Naive B cell (primary cell): ENCODE data around the gene WDR37. TPM values are rescaled to one million over a fixed set of nuclear protein-coding genes. Genes with fewer than 3 reads are reported as not detected.
"Not testable (repeated sequence)": the region's sequence is repeated elsewhere in the genome, so short reads cannot be mapped to it uniquely, and the experiment has no call there.

Experiments used
- ATAC-seq, 2 donors: fragments of 150-1000 bp; cut with Tn5 transposase; 2 replicates each; pipeline ENCODE4 v1.10.0; 2021; ENCODE audit warnings: low read depth in 2 of 2, mild to moderate bottlenecking in 2 of 2, moderate library complexity in 2 of 2
- DNase-seq: peaks from one replicate; pipeline ENCODE4 v3.0.0; 2022
- H3K27ac Mint-ChIP-seq, 6 donors: one replicate each; pipeline ENCODE4 v1.8.0; 2020 to 2022; ENCODE audit warnings: mild to moderate bottlenecking in 6 of 6, mixed read lengths in 6 of 6, moderate library complexity in 5 of 6, inconsistent platforms in 2 of 6
- H3K27me3 Mint-ChIP-seq, 3 donors: one replicate each; pipeline ENCODE4 v1.8.0; 2021 to 2022; ENCODE audit warnings: mixed read lengths in 3 of 3, mild to moderate bottlenecking in 1 of 3
- H3K36me3 Mint-ChIP-seq, 2 donors: one replicate each; pipeline ENCODE4 v1.8.0; 2020 to 2022; ENCODE audit warnings: mixed read lengths in 2 of 2, inconsistent platforms in 1 of 2, mild to moderate bottlenecking in 1 of 2
- H3K4me1 Mint-ChIP-seq, 3 donors: one replicate each; pipeline ENCODE4 v1.8.0; 2020 to 2022; ENCODE audit warnings: mixed read lengths in 3 of 3, inconsistent platforms in 1 of 3, mild to moderate bottlenecking in 1 of 3, moderate library complexity in 1 of 3
- H3K4me3 Mint-ChIP-seq, 8 donors: one replicate each; pipeline ENCODE4 v1.8.0; 2020 to 2022; ENCODE audit warnings: mild to moderate bottlenecking in 8 of 8, mixed read lengths in 8 of 8, moderate library complexity in 8 of 8, inconsistent platforms in 2 of 8
- H3K9me3 Mint-ChIP-seq, 7 donors: one replicate each; pipeline ENCODE4 v1.8.0; 2020 to 2022; ENCODE audit warnings: mixed read lengths in 7 of 7, mild to moderate bottlenecking in 5 of 7, inconsistent platforms in 2 of 7, moderate library complexity in 1 of 7
- polyA plus RNA-seq, 6 donors: library from polyadenylated mRNA; unstranded; fragments of 300-500 nt; fragmentation: Illumina TruSeq; gene quantifications; one replicate each; pipeline ENCODE4 v1.2.3, GENCODE V29; 2021; ENCODE audit warnings: low read depth in 6 of 6

The WDR37 gene
- polyA plus RNA-seq, 6 donors from 2014 or later, result 7.9 to 14.9 (median 11.5) TPM

DNA sequence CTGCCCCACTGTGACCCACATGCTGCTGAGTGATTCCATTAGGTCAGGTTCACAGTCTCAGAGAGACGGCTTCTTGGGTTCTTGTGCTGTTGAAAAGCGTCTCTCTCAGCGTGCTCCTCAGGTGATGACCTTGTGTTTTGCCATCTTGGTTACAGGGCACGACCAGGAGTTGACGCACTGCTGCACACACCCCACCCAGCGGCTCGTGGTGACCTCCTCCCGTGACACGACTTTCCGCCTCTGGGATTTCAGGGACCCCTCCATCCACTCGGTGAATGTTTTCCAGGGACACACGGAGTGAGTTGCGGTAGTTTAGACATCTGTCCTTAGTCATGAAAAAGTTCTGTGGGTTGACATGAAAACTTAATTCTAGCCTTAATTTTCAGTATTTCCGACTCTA lies 48.8 kb downstream of the WDR37 start:
- ATAC-seq (no peak), DNase-seq (no peak)
- Mint-ChIP-seq H3K36me3 (peaks cover 42 to 66% of the 10 kb centered on the region in 2 donors), H3K27me3 (no peaks in the 10 kb centered on the region), H3K27ac (peak overlapping the region in 1 of 6 donors; percentile 80), H3K9me3 (no peaks in the 10 kb centered on the region), H3K4me3 (no peak overlapping the region), H3K4me1 (peaks cover 10 to 26% (median 11%) of the 10 kb centered on the region in 3 donors)

DNA sequence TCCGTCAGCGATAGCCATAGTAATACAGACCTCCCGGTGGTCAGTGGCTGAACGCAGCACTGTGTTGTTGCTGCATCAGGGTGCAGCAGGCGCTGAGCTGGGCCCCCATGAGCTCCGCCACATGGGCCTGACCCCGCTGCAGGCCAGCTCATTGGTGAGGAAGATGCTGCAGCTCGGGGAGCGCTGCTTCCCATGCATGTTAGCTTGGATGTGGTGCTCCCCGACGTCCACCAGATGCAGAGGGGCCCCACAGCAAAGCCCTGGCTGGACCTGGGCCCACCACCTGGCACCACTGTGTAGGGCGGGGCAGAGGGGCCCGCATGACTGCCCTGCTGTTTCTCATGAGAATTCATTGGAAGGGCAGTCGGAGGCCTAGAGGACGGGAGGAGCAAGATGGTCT lies 50.8 kb downstream of the WDR37 start:
- Mint-ChIP-seq H3K36me3 (peaks cover 41 to 60% of the 10 kb centered on the region in 2 donors), H3K9me3 (no peaks in the 10 kb centered on the region), H3K4me1 (peaks cover 7 to 19% (median 8%) of the 10 kb centered on the region in 3 donors), H3K4me3 (no peak overlapping the region), H3K27ac (no peak overlapping the region), H3K27me3 (no peaks in the 10 kb centered on the region)
- DNase-seq (no peak), ATAC-seq (no peak)

DNA sequence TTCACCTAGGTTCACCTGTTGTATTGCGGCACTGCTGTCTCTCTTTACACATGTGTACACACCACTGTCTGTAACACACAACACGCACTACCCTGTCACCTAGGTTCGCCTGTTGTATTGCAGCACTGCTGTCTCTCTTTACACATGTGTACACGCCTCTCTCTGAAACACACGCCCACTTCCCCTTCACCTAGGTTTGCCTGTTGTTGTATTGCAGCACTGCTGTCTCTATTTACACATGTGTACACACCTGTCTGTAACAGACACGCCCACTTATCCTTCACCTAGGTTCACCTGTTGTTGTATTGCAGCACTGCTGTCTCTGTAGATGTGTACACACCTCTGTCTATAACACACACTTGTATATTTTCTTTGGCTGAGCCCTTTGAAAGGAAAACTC lies 51.5 kb downstream of the WDR37 start:
- Mint-ChIP-seq H3K27me3 (no peaks in the 10 kb centered on the region), H3K27ac (peak overlapping the region in 1 of 6 donors; percentile 84), H3K36me3 (peaks cover 46 to 65% of the 10 kb centered on the region in 2 donors), H3K9me3 (no peaks in the 10 kb centered on the region), H3K4me1 (peaks cover 7 to 20% (median 8%) of the 10 kb centered on the region in 3 donors), H3K4me3 (no peak overlapping the region)
- DNase-seq, result no peak
- ATAC-seq, result no peak

DNA sequence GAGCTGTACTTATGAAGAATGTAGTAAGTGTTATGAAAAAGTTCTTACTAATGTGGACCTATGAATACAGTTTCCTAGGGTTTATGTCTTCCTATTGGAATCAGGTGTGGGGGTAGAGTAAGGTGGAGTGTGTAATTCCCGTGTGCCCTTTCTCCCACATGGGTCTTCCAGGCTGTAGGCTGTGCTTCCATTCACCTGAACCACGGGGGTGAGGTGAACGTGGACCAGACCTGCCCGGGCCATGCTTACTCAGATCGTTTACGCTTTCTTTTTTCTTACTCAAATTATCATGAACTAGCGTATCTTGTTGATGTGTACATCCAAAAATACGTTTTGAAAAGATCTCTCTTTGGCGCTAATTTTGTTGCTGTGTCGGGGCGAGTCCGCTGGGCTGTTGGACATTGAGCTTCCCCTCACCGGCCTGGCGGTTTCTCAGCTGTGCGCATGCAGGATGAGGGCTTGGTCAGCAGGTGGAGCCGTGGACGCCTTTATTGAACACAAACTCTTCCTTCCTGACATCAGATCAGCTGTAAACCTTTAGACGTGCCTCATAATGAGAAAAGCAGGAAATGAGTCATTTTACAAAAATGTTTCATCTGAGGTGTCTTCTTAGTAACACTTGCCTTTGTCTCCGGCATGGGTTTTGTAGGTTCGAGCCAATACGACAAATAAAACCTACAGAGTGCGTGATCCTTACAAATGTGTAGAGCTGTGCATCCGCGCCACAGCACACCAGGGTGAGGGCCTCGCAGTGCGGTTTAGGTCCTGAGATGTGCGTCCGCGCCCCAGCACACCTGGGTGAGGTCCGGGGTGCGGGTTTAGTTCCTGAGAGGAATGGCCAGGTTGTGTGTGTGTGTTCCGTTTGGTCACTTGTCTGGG lies 53.8 kb downstream of the WDR37 start:
- peak; percentile 17 for DNase-seq
- H3K4me3 Mint-ChIP-seq, result no peak overlapping the region

DNA sequence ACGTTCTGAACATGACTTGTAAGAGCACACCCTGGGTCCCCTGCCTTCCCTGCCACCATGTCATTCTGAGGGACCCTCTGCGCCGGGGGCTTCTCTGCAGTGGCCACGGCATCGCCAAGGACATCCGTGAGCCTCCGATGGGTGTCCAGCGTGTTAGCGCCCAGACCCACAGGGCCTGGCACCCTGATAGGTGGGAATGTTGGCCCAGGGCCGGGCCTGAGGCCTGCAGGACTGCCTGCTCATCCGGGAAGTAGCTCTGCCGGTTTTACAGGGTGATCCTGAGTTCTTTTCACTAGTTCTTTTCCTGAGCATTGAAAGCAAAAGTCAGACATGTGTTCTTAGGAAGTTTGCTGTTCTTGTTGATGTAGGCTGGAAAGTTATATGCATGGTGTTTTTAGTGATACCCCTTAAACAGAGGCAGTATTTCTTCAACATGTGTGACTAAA lies 54.5 kb downstream of the WDR37 start:
- H3K36me3 Mint-ChIP-seq, result peaks cover 43 to 49% of the 10 kb centered on the region in 2 donors
- DNase-seq, result no peak
- H3K4me1 Mint-ChIP-seq, result peaks cover 7 to 17% (median 13%) of the 10 kb centered on the region in 3 donors

More for the DNA sequence above, 53.8 kb downstream of the WDR37 start:
- H3K27me3 Mint-ChIP-seq, result no peaks in the 10 kb centered on the region
- H3K36me3 Mint-ChIP-seq, result peaks cover 48 to 53% of the 10 kb centered on the region in 2 donors
- peak in 1 of 2 donors; percentile 21 for ATAC-seq
- peak overlapping the region in 2 of 6 donors; percentile 81 to 84 for H3K27ac Mint-ChIP-seq
- H3K9me3 Mint-ChIP-seq, result no peaks in the 10 kb centered on the region
- H3K4me1 Mint-ChIP-seq, result peaks cover 7 to 17% (median 13%) of the 10 kb centered on the region in 3 donors

DNA sequence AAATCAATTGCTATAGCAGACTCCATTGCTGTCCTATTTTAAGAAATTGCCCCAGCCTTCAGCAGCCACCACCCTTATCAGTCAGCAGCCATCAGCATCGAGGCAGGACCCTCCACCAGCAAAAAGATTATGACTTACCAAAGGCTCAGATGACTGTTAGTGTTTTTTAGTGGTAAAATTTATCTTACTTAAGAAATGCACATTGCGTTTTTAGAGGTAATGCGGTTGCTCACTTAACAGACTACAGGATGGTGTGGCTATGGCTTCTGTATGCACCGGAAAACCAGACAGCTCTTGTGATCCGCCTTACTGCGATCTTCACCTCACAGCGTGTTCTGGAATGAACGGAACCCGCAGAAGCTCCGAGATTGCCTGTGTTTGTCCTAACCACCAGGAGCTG lies 58.1 kb downstream of the WDR37 start:
- ATAC-seq (no peak), DNase-seq (no peak)
- Mint-ChIP-seq H3K27me3 (no peaks in the 10 kb centered on the region), H3K9me3 (no peaks in the 10 kb centered on the region), H3K4me3 (no peak overlapping the region), H3K36me3 (peaks cover 29 to 32% of the 10 kb centered on the region in 2 donors), H3K27ac (peak overlapping the region in 1 of 6 donors; percentile 85), H3K4me1 (peaks cover 7 to 13% (median 8%) of the 10 kb centered on the region in 3 donors)

More for the DNA sequence above, 54.5 kb downstream of the WDR37 start:
- no peaks in the 10 kb centered on the region for H3K27me3 Mint-ChIP-seq
- ATAC-seq, result no peak
- H3K27ac Mint-ChIP-seq, result peak overlapping the region in 1 of 6 donors; percentile 69
- H3K9me3 Mint-ChIP-seq, result no peaks in the 10 kb centered on the region
- H3K4me3 Mint-ChIP-seq, result no peak overlapping the region

DNA sequence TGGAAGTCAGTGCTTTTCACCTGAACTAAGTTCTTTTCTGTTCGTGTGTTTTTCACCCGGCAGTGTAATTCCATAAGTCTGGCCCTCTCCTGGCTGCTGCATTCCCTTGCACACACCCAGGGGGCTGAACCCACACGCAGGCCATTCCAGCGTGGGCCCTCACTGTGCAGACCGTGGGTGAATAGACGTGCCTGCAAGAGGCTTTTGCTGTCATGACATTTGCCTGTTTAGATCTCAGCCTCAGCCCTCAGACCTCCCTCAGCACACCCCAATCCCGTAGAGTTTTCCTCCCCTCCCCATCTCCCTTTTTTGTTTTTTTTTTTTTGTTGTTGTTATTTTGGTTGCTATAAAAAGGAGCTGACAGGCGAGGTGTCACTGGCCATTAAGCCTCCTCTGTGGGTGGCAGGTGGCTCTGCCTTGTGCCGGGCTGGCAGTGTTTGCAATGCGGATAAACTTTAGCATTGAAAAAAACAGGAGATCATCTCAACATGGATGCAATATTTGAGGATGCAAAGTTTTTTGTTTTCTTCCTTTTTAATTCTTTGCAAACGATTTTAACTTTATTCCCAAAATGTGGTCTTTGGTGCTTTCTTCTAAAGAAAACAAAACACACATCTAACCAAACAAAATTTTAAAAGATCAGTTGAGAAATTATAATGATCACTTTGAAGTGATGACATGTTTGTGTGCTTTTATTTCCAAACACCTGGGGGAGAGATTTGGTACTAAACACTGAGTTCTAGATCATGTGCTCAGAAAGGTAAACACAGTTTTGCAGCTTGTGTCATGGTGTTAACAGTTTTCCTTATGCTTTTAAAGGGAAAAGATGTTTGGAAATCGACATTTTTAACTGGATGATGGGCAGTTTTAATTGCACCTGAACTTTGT lies 58.8 kb downstream of the WDR37 start:
- H3K27ac Mint-ChIP-seq, result no peak overlapping the region

DNA sequence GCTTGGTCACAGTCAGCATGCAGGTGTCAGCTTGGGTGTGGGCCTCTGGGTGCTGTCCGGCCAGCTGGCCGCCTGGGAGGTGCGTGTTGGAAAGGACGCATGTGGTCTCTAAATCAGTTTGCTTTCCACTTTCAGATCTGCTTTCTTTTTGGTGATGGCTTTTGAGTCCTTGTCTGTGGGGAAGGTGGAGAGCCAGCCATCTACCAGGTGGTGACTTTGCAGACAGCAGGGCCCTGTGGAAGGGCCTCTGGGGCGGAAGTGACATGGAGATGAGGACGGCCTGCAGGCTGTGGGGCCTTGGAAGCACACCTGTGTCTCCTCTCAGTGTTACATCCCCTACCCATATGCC lies 59.4 kb downstream of the WDR37 start:
- H3K4me1 Mint-ChIP-seq, result peaks cover 0 to 5% (median 4%) of the 10 kb centered on the region in 3 donors
- no peak for DNase-seq
- H3K27me3 Mint-ChIP-seq, result no peaks in the 10 kb centered on the region
- ATAC-seq, result no peak
- H3K9me3 Mint-ChIP-seq, result no peaks in the 10 kb centered on the region
- H3K36me3 Mint-ChIP-seq, result peaks cover 20 to 25% of the 10 kb centered on the region in 2 donors
- H3K27ac Mint-ChIP-seq, result no peak overlapping the region
- no peak overlapping the region for H3K4me3 Mint-ChIP-seq

More for the DNA sequence above, 58.8 kb downstream of the WDR37 start:
- Mint-ChIP-seq H3K36me3 (peaks cover 26 to 29% of the 10 kb centered on the region in 2 donors), H3K4me3 (no peak overlapping the region), H3K4me1 (peaks cover 2 to 9% (median 7%) of the 10 kb centered on the region in 3 donors), H3K9me3 (no peaks in the 10 kb centered on the region), H3K27me3 (no peaks in the 10 kb centered on the region)
- no peak for ATAC-seq
- DNase-seq, result no peak

DNA sequence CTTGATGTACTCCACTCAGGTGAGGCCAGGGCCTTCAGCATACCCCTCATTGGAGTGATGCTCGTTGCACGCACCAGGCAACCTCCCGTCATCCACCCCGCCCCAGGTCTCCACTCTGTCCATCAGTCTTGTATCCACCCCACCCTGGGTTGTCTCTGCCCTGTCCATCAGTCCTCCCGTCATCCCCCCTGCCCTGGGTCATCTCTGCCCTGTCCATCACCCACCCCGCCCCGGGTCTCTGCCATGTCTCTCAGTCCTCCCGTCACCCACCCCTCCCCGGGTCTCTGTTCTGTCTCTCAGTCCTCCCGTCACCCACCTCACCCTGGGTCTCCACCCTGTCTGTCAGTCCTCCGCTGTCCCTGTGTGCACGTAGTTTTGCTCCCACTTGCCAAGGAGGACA lies 59.9 kb downstream of the WDR37 start:
- H3K4me3 Mint-ChIP-seq, result no peak overlapping the region
- DNase-seq (no peak), ATAC-seq (no peak)
- no peaks in the 10 kb centered on the region for H3K9me3 Mint-ChIP-seq
- peaks cover 0 to 5% (median 4%) of the 10 kb centered on the region in 3 donors for H3K4me1 Mint-ChIP-seq
- H3K36me3 Mint-ChIP-seq, result peaks cover 20 to 25% of the 10 kb centered on the region in 2 donors
- no peaks in the 10 kb centered on the region for H3K27me3 Mint-ChIP-seq
- H3K27ac Mint-ChIP-seq, result peak overlapping the region in 1 of 6 donors; percentile 78

DNA sequence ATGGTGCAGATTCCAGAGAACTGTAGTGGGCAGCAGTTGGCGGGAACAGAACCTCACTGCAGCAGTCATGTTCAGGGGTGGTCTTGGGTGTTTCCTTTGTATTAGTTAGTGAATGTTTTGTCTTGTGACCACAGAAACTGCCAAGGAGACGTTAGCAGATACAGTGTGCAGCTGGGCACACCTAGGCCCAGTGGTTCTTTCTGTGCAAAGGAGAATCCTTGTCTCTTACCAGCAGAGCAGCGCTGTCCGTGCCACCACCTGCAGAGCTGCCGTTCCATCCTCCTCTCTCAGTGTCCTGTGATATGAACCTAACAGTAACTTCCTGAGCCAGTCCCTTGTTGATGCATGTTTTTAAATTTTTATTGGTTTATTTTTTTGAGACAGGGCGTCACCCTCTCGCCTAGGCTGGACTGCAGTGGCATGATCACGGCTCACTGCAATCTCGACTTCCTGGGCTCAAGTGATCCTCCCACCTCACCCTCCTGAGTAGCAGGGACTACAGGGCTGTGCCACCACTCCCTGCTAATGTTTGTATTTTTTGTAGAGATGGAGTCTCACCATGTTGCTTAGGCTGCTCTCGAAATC lies 60.6 kb downstream of the WDR37 start:
- peaks cover 0 to 5% (median 4%) of the 10 kb centered on the region in 3 donors for H3K4me1 Mint-ChIP-seq
- no peaks in the 10 kb centered on the region for H3K9me3 Mint-ChIP-seq
- DNase-seq, result no peak
- H3K27ac Mint-ChIP-seq, result no peak overlapping the region
- H3K36me3 Mint-ChIP-seq, result peaks cover 19 to 26% of the 10 kb centered on the region in 2 donors
- no peaks in the 10 kb centered on the region for H3K27me3 Mint-ChIP-seq
- ATAC-seq, result no peak
- H3K4me3 Mint-ChIP-seq, result peak overlapping the region in 1 of 8 donors; percentile 20

DNA sequence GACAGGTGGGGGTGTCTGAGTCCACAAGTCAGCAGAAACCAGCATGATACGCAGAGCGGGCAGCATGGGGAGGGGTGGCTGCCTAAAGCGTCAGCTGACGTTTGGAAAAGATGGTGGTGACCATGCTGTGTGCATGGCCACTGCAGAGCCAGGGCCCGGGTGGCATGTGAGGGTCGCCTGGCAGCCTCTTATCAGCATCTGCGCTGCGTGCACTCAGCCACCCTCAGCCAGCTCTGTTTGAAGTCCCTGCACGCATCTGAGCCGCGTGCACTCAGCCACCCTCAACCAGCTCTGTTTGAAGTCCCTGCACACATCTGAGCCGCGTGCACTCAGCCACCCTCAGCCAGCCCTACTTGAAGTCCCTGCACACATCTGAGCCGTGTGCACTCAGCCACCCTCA lies 61.5 kb downstream of the WDR37 start:
- Mint-ChIP-seq H3K4me1 (peaks cover 0 to 5% (median 1%) of the 10 kb centered on the region in 3 donors), H3K9me3 (no peaks in the 10 kb centered on the region), H3K4me3 (no peak overlapping the region), H3K36me3 (peaks cover 10 to 23% of the 10 kb centered on the region in 2 donors), H3K27me3 (no peaks in the 10 kb centered on the region), H3K27ac (no peak overlapping the region)
- no peak for ATAC-seq
- DNase-seq, result no peak

DNA sequence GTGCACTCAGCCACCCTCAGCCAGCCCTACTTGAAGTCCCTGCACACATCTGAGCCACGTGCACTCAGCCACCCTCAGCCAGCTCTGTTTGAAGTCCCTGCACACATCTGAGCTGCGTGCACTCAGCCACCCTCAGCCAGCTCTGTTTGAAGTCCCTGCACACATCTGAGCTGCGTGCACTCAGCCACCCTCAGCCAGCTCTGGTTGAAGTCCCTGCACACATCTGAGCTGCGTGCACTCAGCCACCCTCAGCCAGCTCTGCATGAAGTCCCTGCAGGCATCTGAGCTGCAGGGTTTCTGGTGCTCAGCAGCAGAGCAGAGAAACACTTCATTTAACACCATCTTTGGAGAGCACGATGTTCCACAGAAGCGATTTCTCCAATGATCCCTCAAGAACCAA lies 62.1 kb downstream of the WDR37 start:
- ATAC-seq, H3K27ac Mint-ChIP-seq, H3K27me3 Mint-ChIP-seq, H3K4me1 Mint-ChIP-seq, H3K4me3 Mint-ChIP-seq, H3K9me3 Mint-ChIP-seq, DNase-seq: not testable (repeated sequence)
- H3K36me3 Mint-ChIP-seq, result peaks cover 9 to 23% of the 10 kb centered on the region in 2 donors

DNA sequence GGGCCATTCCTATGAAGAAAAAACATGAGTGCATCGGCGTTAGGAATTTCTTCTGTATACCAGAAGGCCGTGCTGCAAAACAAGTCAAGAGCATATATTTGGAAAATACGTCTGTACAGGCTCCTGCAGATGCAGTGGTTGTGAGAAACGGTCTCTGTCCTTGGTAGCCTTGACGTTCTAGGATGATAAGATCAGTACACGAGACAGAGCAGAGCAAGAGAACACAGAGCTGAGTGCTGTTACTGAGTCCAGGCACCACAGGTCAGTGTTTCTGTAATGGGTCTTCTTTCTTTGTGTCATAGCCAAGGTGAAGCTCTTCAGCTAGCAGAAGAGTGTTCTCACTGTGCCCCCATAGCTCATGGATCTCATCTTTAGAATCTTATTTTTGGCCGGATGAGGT lies 62.8 kb downstream of the WDR37 start:
- ATAC-seq, result no peak
- peaks cover 6 to 7% (median 7%) of the 10 kb centered on the region in 3 donors for H3K4me1 Mint-ChIP-seq
- peak overlapping the region in 1 of 6 donors; percentile 86 for H3K27ac Mint-ChIP-seq
- H3K27me3 Mint-ChIP-seq, result no peaks in the 10 kb centered on the region
- no peak for DNase-seq
- H3K9me3 Mint-ChIP-seq, result no peaks in the 10 kb centered on the region
- peaks cover 16 to 30% of the 10 kb centered on the region in 2 donors for H3K36me3 Mint-ChIP-seq
- H3K4me3 Mint-ChIP-seq, result no peak overlapping the region
